HepG2 (cell line): ENCODE measurements around the gene SELENOH. TPM values are rescaled to one million over a fixed set of nuclear protein-coding genes. Genes with fewer than 3 reads are reported as not detected.
A peak's percentile ranks its signal among the peaks of the same experiment; 100 is the strongest.

ENCODE experiments used
- BHLHE40 ChIP-seq: IDR thresholded peaks from 2 replicates; pipeline ENCODE4 v1.6.1; 2011; ENCODE audit warnings: low read length, improper control_type of control experiment
- CSRNP2 ChIP-seq: sonication (generic); formaldehyde crosslinking; conservative IDR thresholded peaks from 2 replicates; pipeline ENCODE4 v1.8.0; 2022; ENCODE audit warnings: low read depth, missing genetic modification reagents
- E2F5 ChIP-seq: sonication (generic); formaldehyde crosslinking; conservative IDR thresholded peaks from 2 replicates; pipeline ENCODE4 v1.4.0; 2020; ENCODE audit warnings: missing genetic modification reagents
- HDAC1 ChIP-seq: sonication (generic); formaldehyde crosslinking; IDR thresholded peaks from 2 replicates; pipeline ENCODE4 v1.5.1; 2020; ENCODE audit warnings: mild to moderate bottlenecking, missing genetic modification reagents
- HINFP ChIP-seq: sonication (generic); formaldehyde crosslinking; IDR thresholded peaks from 2 replicates; pipeline ENCODE4 v1.4.0; 2020; ENCODE audit warnings: low read depth, mild to moderate bottlenecking, missing genetic modification reagents
- HMG20A ChIP-seq: IDR thresholded peaks from 2 replicates; pipeline ENCODE4 v1.6.1; 2016; ENCODE audit warnings: borderline replicate concordance
- KDM1A ChIP-seq: IDR thresholded peaks from 2 replicates; pipeline ENCODE4 v1.6.1; 2016; ENCODE audit warnings: missing compliant biosample characterization
- MED1 ChIP-seq: sonication (generic); formaldehyde crosslinking; IDR thresholded peaks from 2 replicates; pipeline ENCODE4 v1.4.0; 2020; ENCODE audit warnings: missing genetic modification reagents
- PBX2 ChIP-seq: IDR thresholded peaks from 2 replicates; pipeline ENCODE4 v1.6.1; 2016; ENCODE audit warnings: control low read depth
- SALL2 ChIP-seq: sonication (generic); formaldehyde crosslinking; IDR thresholded peaks from 2 replicates; pipeline ENCODE4 v1.8.1; 2023; ENCODE audit warnings: mild to moderate bottlenecking, missing genetic modification reagents, inconsistent platforms
- TP53 ChIP-seq: sonication (generic); formaldehyde crosslinking; conservative IDR thresholded peaks from 2 replicates; pipeline ENCODE4 v1.4.0; 2020; ENCODE audit warnings: missing genetic modification reagents
- U2AF2 ChIP-seq: fragments of 200-400 bp; formaldehyde crosslinking; IDR thresholded peaks from 2 replicates; pipeline ENCODE4 v1.6.1; 2017; ENCODE audit warnings: low read depth, mild to moderate bottlenecking, low read length
- WIZ ChIP-seq: sonication (generic); formaldehyde crosslinking; IDR thresholded peaks from 2 replicates; pipeline ENCODE4 v1.5.1; 2020; ENCODE audit warnings: mild to moderate bottlenecking, missing genetic modification reagents
- ZEB1 ChIP-seq: IDR thresholded peaks from 2 replicates; pipeline ENCODE4 v1.6.1; 2012; ENCODE audit warnings: mild to moderate bottlenecking, low read depth, inconsistent platforms; ENCODE audit not compliant: insufficient replicate concordance
- ZKSCAN8 ChIP-seq: IDR thresholded peaks from 2 replicates; pipeline ENCODE4 v1.6.1; 2016; ENCODE audit warnings: borderline replicate concordance, missing genetic modification reagents, missing compliant biosample characterization
- ZNF263 ChIP-seq: sonication (generic); formaldehyde crosslinking; IDR thresholded peaks from 2 replicates; pipeline ENCODE4 v1.4.0; 2020; ENCODE audit warnings: missing genetic modification reagents
- ZNF496 ChIP-seq: sonication (generic); formaldehyde crosslinking; IDR thresholded peaks from 2 replicates; pipeline ENCODE4 v1.8.1; 2023; ENCODE audit warnings: mild to moderate bottlenecking, moderate library complexity, missing genetic modification reagents; ENCODE audit not compliant: insufficient replicate concordance
- ZNF557 ChIP-seq: sonication (generic); formaldehyde crosslinking; IDR thresholded peaks from 2 replicates; pipeline ENCODE4 v1.4.0; 2020; ENCODE audit warnings: missing genetic modification reagents
- ZNF589 ChIP-seq: sonication (generic); formaldehyde crosslinking; conservative IDR thresholded peaks from 2 replicates; pipeline ENCODE4 v1.8.0; 2022; ENCODE audit warnings: mild to moderate bottlenecking, moderate library complexity, missing genetic modification reagents
- ZNF614 ChIP-seq: IDR thresholded peaks from 2 replicates; pipeline ENCODE4 v1.6.1; 2018; ENCODE audit warnings: missing biosample characterization, missing genetic modification reagents, inconsistent platforms, borderline replicate concordance
- polyA plus RNA-seq, 8 experiments: library from polyadenylated mRNA; depleted of rRNA in 3 of 8; stranded (reverse) in 7 of 8; unstranded in 1 of 8; fragments of >200 nt; fragmentation: Illumina TruSeq in 4 of 8; extraction: Trizol in 4 of 8; gene quantifications; 2 replicates each; pipeline versions ENCODE4 v1.2.1 to v1.2.3, GENCODE V29; 2011 to 2016; ENCODE audit warnings: low read depth in 4 of 8, missing spikeins in 1 of 8, mixed read lengths in 1 of 8; ENCODE audit not compliant: insufficient read depth in 1 of 8
- total RNA-seq, 5 experiments: library from RNA; depleted of rRNA; stranded (reverse); fragments of >200 nt; fragmentation: Illumina TruSeq; extraction: Trizol; gene quantifications; 2 replicates each; pipeline ENCODE4 v1.2.3, GENCODE V29; 2016; ENCODE audit warnings: low read depth in 1 of 5
- TF ChIP-seq, protein P1 (sequence below): sonication (generic); formaldehyde crosslinking; IDR thresholded peaks from 2 replicates; pipeline ENCODE4 v1.4.0; 2020; ENCODE audit warnings: missing genetic modification reagents

The SELENOH gene
- total and polyA plus RNA-seq, 2 of the 13 experiments (the other 11 are each of a cell fraction or from before 2014, with no cell fraction given), result 27.2 to 77.4 TPM

GRCh38 chr11:57712256-57713150, 28.8 kb upstream of the SELENOH start, which contains the start of gene TMX2 (continued):
- TF ChIP-seq ZKSCAN8 (no peak), ZNF589 (CRISPR knock-in tag) (no peak), HMG20A (CRISPR knock-in tag) (no peak), E2F5 (CRISPR knock-in tag) (no peak), SALL2 (CRISPR knock-in tag) (peak; percentile 71), BHLHE40 (no peak), HDAC1 (CRISPR knock-in tag) (peak; percentile 78), ZNF557 (CRISPR knock-in tag) (no peak), MED1 (CRISPR knock-in tag) (peak; percentile 42; the same call in 1 of the 2 replicates), CSRNP2 (no peak), HINFP (CRISPR knock-in tag) (no peak), U2AF2 (no peak), WIZ (CRISPR knock-in tag) (no peak), ZEB1 (no peak), ZNF614 (no peak), KDM1A (CRISPR knock-in tag) (no peak), TP53 (CRISPR knock-in tag) (no peak), PBX2 (CRISPR knock-in tag) (peak; percentile 88), ZNF263 (no peak), ZNF496 (CRISPR knock-in tag) (no peak)
- TF ChIP-seq, protein P1, sequence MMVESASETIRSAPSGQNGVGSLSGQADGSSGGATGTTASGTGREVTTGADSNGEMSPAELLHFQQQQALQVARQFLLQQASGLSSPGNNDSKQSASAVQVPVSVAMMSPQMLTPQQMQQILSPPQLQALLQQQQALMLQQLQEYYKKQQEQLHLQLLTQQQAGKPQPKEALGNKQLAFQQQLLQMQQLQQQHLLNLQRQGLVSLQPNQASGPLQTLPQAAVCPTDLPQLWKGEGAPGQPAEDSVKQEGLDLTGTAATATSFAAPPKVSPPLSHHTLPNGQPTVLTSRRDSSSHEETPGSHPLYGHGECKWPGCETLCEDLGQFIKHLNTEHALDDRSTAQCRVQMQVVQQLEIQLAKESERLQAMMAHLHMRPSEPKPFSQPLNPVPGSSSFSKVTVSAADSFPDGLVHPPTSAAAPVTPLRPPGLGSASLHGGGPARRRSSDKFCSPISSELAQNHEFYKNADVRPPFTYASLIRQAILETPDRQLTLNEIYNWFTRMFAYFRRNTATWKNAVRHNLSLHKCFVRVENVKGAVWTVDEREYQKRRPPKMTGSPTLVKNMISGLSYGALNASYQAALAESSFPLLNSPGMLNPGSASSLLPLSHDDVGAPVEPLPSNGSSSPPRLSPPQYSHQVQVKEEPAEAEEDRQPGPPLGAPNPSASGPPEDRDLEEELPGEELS, result 0 out of 2 replicates have a peak, but pooled peaks have one; percentile 3
